ENCODE results near the gene ASXL2. TPM values are rescaled to one million over a fixed set of nuclear protein-coding genes. Genes with fewer than 3 reads are reported as not detected.
"Not testable (repeated sequence)": the region's sequence is repeated elsewhere in the genome, so short reads cannot be mapped to it uniquely, and the experiment has no call there.

Gene ASXL2
- polyA plus RNA-seq, 4 donors = 1.1 to 14.7 (median 3.2) TPM

DNA sequence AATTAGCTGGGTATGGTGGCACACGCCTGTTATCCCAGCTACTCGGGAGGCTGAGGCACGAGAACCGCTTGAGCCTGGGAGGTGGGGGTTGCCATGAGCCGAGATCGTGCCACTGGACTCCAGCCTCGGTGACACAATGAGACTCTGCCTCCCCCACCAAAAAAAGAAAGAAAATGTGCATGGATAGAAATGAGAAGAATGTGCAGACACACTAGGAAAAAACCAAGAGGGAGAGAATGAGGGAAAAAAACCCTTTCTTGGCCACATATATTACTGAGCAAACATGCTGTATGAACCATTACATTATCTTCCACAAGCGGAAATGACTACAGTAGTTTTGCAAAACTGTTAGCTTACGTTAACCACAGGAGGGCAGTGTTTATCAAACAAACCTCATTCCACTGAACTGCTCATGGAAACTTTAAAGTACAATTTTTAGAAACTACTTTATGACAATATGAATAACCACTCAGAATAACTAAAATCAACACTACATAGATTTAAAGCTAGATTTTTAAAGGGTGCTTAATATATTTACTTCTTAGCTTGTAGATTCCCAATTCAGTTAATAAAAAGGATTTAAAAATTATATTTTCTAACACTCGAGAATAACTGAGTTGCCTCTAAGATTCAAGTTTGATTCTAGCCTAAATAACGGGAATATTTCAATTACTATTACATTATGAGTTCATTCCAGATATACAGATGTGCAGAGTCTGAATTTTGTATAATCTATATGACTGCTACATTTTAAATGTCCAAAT, 26.4 kb downstream of the ASXL2 start:
- Histone ChIP-seq H3K27ac (ENCODE audit: low read depth in 1 of 3, low read length in 2 of 3) (peak overlapping the region in 1 of 3 donors; percentile 41), H3K4me3 (ENCODE audit: low read depth in 1 of 3, low read length in 3 of 3) (no peak overlapping the region), H3K4me1 (ENCODE audit: control insufficient read depth in 3 of 3, insufficient read depth in 2 of 3, low read depth in 1 of 3, low read length in 2 of 3) (peaks cover 0 to 3% (median 0%) of the 10 kb centered on the region in 3 donors), H3K36me3 (ENCODE audit: control insufficient read depth in 3 of 3, insufficient read depth in 2 of 3, low read depth in 1 of 3, low read length in 3 of 3) (peaks cover 0 to 32% (median 0%) of the 10 kb centered on the region in 3 donors), H3K9me3 (ENCODE audit: control insufficient read depth in 2 of 2, insufficient read depth in 1 of 2, low read depth in 1 of 2, low read length in 1 of 2) (no peaks in the 10 kb centered on the region), H3K27me3 (ENCODE audit: control insufficient read depth in 3 of 3, insufficient read depth in 3 of 3, low read length in 3 of 3) (no peaks in the 10 kb centered on the region)
- 32 to 48% (median 34%) methylated on average over 11 of the region's 11 CpGs for WGBS, 3 donors
- DNase-seq = peak; percentile 69 to 75
- FAIRE-seq = peak; percentile 78

DNA sequence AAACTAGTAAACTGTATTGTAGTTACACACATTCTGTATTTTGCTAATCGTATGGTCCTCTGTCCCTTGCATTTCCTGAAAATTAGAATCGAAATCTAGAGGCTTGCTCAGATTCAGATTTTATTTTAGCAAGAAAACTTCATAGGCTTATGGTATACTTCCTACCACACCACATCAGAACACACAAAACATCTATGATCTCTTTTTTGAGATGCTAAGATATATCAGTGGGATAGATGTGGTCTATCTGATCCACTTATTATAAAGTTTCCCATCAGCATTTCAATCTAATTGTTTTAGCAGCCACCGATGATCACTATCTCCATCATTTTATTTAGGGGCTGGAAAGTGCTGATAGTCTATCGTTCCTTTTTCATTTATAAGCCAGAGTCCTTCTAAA, 27.9 kb downstream of the ASXL2 start:
- not testable (repeated sequence) for H3K4me1 ChIP-seq (ENCODE audit: control insufficient read depth in 3 of 3, insufficient read depth in 2 of 3, low read depth in 1 of 3, low read length in 2 of 3); H3K9me3 ChIP-seq (ENCODE audit: control insufficient read depth in 2 of 2, insufficient read depth in 1 of 2, low read depth in 1 of 2, low read length in 1 of 2); FAIRE-seq; H3K27me3 ChIP-seq (ENCODE audit: control insufficient read depth in 3 of 3, insufficient read depth in 3 of 3, low read length in 3 of 3); H3K4me3 ChIP-seq (ENCODE audit: low read depth in 1 of 3, low read length in 3 of 3); H3K27ac ChIP-seq (ENCODE audit: low read depth in 1 of 3, low read length in 2 of 3); DNase-seq
- WGBS, 3 donors = 57 to 80% (median 79%) methylated on average over 4 of the region's 4 CpGs
- peaks cover 0 to 27% (median 0%) of the 10 kb centered on the region in 3 donors for H3K36me3 ChIP-seq (ENCODE audit: control insufficient read depth in 3 of 3, insufficient read depth in 2 of 3, low read depth in 1 of 3, low read length in 3 of 3)

DNA sequence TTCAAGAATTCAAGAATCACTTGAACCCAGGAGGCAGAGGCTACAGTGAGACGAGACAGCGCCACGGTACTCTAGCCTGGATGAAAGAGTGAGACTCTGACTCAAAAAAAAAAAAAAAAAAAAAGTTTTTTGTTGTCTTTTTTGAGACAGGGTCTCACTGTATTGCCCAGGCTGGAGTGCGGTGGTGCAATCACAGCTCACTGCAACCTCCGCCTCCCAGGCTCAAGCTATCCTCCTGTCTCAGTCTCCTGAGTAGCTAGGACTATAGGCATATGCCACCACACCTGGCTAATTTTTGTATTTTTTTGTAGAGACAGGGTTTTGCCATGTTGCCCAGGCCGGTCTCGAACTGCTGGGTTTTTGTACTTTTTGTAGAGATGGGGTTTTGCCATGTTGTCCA, 28.9 kb downstream of the ASXL2 start:
- FAIRE-seq; H3K9me3 ChIP-seq (ENCODE audit: control insufficient read depth in 2 of 2, insufficient read depth in 1 of 2, low read depth in 1 of 2, low read length in 1 of 2): not testable (repeated sequence)
- 95 to 98% (median 98%) methylated on average over 7 of the region's 7 CpGs for WGBS, 3 donors

DNA sequence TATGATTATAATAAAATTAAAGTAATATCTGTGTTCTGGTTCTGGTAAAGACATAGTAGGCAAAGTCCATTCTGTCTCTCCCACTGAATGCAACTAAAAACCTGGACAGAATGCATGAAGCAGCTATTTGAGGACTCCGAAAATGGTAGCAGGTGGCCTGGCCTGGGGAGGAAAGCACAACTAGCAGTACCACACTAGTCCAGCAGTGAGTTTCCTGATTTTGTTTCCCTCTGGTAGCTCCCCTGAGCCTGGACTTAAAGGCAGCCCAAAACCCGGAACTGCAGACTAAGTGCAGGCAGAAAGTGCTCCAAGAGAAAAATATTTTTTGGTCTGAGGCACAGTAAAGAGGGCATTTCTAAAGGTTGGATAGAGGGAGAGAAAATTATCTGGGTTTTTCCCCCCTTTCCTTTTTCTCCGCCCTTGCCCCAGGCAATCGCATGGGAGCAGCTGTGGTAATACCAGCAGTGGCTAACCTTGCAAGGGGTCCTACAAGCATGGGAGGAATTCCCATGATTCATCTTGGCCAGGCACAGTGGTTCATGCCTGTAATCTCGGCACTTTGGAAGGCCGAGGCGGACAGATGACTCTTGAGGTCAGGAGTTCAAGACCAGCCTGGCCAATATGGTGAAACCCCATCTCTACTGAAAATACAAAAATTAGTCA, 32.3 kb downstream of the ASXL2 start:
- no peaks in the 10 kb centered on the region for H3K4me1 ChIP-seq (ENCODE audit: control insufficient read depth in 3 of 3, insufficient read depth in 2 of 3, low read depth in 1 of 3, low read length in 2 of 3)
- FAIRE-seq = no peak
- no peak overlapping the region for H3K27ac ChIP-seq (ENCODE audit: low read depth in 1 of 3, low read length in 2 of 3)
- DNase-seq = no peak
- no peak overlapping the region for H3K4me3 ChIP-seq (ENCODE audit: low read depth in 1 of 3, low read length in 3 of 3)
- 92 to 96% (median 92%) methylated on average over 7 of the region's 7 CpGs for WGBS, 3 donors
- H3K27me3 ChIP-seq (ENCODE audit: control insufficient read depth in 3 of 3, insufficient read depth in 3 of 3, low read length in 3 of 3) = no peaks in the 10 kb centered on the region
- H3K9me3 ChIP-seq (ENCODE audit: control insufficient read depth in 2 of 2, insufficient read depth in 1 of 2, low read depth in 1 of 2, low read length in 1 of 2) = no peaks in the 10 kb centered on the region
- H3K36me3 ChIP-seq (ENCODE audit: control insufficient read depth in 3 of 3, insufficient read depth in 2 of 3, low read depth in 1 of 3, low read length in 3 of 3) = peaks cover 0 to 38% (median 2%) of the 10 kb centered on the region in 3 donors

More for the DNA sequence above, 28.9 kb downstream of the ASXL2 start:
- not testable (repeated sequence) for H3K27ac ChIP-seq (ENCODE audit: low read depth in 1 of 3, low read length in 2 of 3); DNase-seq; H3K27me3 ChIP-seq (ENCODE audit: control insufficient read depth in 3 of 3, insufficient read depth in 3 of 3, low read length in 3 of 3); H3K4me3 ChIP-seq (ENCODE audit: low read depth in 1 of 3, low read length in 3 of 3); H3K4me1 ChIP-seq (ENCODE audit: control insufficient read depth in 3 of 3, insufficient read depth in 2 of 3, low read depth in 1 of 3, low read length in 2 of 3)
- peaks cover 0 to 29% (median 0%) of the 10 kb centered on the region in 3 donors for H3K36me3 ChIP-seq (ENCODE audit: control insufficient read depth in 3 of 3, insufficient read depth in 2 of 3, low read depth in 1 of 3, low read length in 3 of 3)

DNA sequence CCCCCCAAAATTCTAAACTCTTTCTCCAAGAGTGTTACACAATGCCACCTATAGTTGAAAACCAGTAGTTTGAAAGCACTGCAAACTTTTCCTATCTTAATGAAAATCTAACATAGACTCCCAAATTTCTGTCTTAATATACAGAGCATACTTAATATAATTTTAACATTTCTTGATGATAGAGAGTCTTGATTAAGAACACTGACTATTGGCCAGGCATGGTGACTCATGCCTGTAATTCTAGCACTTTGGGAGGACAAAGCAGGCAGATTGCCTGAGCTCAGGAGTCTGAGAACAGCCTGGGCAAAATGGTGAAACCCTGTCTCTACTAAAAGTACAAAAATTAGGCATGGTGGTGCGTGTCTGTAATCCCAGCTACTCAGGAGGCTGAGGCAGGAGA, 34.2 kb downstream of the ASXL2 start:
- Histone ChIP-seq H3K27me3 (ENCODE audit: control insufficient read depth in 3 of 3, insufficient read depth in 3 of 3, low read length in 3 of 3) (no peaks in the 10 kb centered on the region), H3K9me3 (ENCODE audit: control insufficient read depth in 2 of 2, insufficient read depth in 1 of 2, low read depth in 1 of 2, low read length in 1 of 2) (no peaks in the 10 kb centered on the region), H3K4me3 (ENCODE audit: low read depth in 1 of 3, low read length in 3 of 3) (no peak overlapping the region), H3K27ac (ENCODE audit: low read depth in 1 of 3, low read length in 2 of 3) (no peak overlapping the region), H3K4me1 (ENCODE audit: control insufficient read depth in 3 of 3, insufficient read depth in 2 of 3, low read depth in 1 of 3, low read length in 2 of 3) (no peaks in the 10 kb centered on the region), H3K36me3 (ENCODE audit: control insufficient read depth in 3 of 3, insufficient read depth in 2 of 3, low read depth in 1 of 3, low read length in 3 of 3) (peaks cover 0 to 34% (median 2%) of the 10 kb centered on the region in 3 donors)
- FAIRE-seq (no peak), DNase-seq (no peak)
- WGBS, 3 donors = 89 to 98% (median 95%) methylated on average over 1 of the region's 1 CpG

DNA sequence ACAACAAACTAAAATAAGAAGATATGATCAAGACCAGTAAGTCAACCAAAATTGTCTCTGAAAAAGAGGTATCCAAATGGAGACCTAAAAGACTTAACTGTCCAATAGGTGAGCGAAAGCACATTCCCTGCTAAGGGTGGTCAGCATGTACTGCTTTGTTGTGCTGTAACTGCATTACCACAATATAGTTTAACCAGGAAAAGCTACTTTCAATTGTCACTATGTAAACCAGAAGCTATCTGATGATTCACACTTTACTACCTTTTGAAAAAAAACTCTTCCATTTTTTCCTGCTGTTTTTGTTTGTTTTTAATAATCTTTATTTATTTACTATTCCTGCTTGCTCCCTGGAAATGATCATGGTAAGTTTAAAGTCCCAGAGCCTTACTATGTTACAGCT, 36.1 kb downstream of the ASXL2 start:
- FAIRE-seq (no peak), DNase-seq (no peak)
- H3K36me3 ChIP-seq (ENCODE audit: control insufficient read depth in 3 of 3, insufficient read depth in 2 of 3, low read depth in 1 of 3, low read length in 3 of 3) = peaks cover 0 to 32% (median 2%) of the 10 kb centered on the region in 3 donors
- H3K27me3 ChIP-seq (ENCODE audit: control insufficient read depth in 3 of 3, insufficient read depth in 3 of 3, low read length in 3 of 3) = no peaks in the 10 kb centered on the region
- H3K9me3 ChIP-seq (ENCODE audit: control insufficient read depth in 2 of 2, insufficient read depth in 1 of 2, low read depth in 1 of 2, low read length in 1 of 2) = no peaks in the 10 kb centered on the region
- no peaks in the 10 kb centered on the region for H3K4me1 ChIP-seq (ENCODE audit: control insufficient read depth in 3 of 3, insufficient read depth in 2 of 3, low read depth in 1 of 3, low read length in 2 of 3)
- H3K4me3 ChIP-seq (ENCODE audit: low read depth in 1 of 3, low read length in 3 of 3) = no peak overlapping the region
- no peak overlapping the region for H3K27ac ChIP-seq (ENCODE audit: low read depth in 1 of 3, low read length in 2 of 3)
- 97 to 100% (median 97%) methylated on average over 1 of the region's 1 CpG for WGBS, 3 donors

DNA sequence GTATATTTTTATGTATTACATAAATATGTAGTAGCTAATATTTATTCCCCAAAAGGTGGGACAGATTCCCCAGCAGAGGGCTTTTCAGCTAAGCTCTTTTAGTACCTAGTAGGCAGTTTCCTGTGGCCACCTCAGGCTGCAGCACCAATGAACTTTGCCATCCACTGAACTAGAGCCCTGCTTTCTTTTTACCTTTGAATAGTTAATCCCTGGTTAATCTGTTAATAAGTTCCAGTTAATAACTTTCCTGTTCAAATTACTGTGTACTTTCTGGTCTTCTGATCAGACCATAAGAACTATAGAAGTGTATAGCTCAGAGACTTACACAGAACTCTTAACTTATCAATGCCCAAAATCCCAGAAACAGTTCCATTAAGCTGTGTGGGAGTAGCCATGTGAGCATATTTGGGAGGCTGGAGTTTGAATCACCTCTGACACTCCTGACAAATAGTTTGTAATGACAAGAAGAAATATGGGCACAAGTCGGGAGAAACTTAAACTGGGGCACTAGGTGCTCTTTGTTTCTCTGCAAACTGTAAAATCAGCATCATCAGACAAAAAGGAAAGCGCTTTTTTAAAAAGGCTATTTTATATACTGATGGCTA, 40.0 kb downstream of the ASXL2 start:
- peaks cover 0 to 5% of the 10 kb centered on the region in 2 donors for H3K9me3 ChIP-seq (ENCODE audit: control insufficient read depth in 2 of 2, insufficient read depth in 1 of 2, low read depth in 1 of 2, low read length in 1 of 2)
- no peak for FAIRE-seq
- peak in 1 of 2 donors; percentile 68 for DNase-seq
- peaks cover 0 to 25% (median 2%) of the 10 kb centered on the region in 3 donors for H3K36me3 ChIP-seq (ENCODE audit: control insufficient read depth in 3 of 3, insufficient read depth in 2 of 3, low read depth in 1 of 3, low read length in 3 of 3)
- H3K4me3 ChIP-seq (ENCODE audit: low read depth in 1 of 3, low read length in 3 of 3) = no peak overlapping the region
- H3K27ac ChIP-seq (ENCODE audit: low read depth in 1 of 3, low read length in 2 of 3) = no peak overlapping the region
- no peaks in the 10 kb centered on the region for H3K27me3 ChIP-seq (ENCODE audit: control insufficient read depth in 3 of 3, insufficient read depth in 3 of 3, low read length in 3 of 3)
- H3K4me1 ChIP-seq (ENCODE audit: control insufficient read depth in 3 of 3, insufficient read depth in 2 of 3, low read depth in 1 of 3, low read length in 2 of 3) = no peaks in the 10 kb centered on the region
- WGBS, 3 donors = 55 to 61% (median 57%) methylated on average over 2 of the region's 2 CpGs

DNA sequence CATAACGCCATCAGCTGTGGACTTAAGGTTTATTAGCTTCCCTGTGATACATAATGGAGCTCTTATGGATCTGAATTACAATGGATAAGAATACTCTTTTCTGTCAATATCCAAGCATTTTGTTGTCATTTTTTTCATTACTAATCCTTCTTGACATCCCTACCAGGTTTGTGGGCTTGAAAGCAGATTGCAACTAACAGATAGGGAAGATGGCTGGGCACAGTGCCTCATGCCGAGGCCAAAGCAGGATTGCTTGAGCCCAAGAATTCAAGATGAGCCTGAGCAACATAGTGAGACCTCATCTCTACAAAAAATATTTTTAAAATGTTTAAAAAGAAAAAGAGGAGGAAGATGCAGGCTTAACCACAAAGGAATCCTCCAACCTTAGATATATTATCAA, 42.4 kb downstream of the ASXL2 start:
- Histone ChIP-seq H3K4me3 (ENCODE audit: low read depth in 1 of 3, low read length in 3 of 3) (no peak overlapping the region), H3K36me3 (ENCODE audit: control insufficient read depth in 3 of 3, insufficient read depth in 2 of 3, low read depth in 1 of 3, low read length in 3 of 3) (peaks cover 0 to 24% (median 0%) of the 10 kb centered on the region in 3 donors), H3K27ac (ENCODE audit: low read depth in 1 of 3, low read length in 2 of 3) (no peak overlapping the region), H3K9me3 (ENCODE audit: control insufficient read depth in 2 of 2, insufficient read depth in 1 of 2, low read depth in 1 of 2, low read length in 1 of 2) (peaks cover 0 to 8% of the 10 kb centered on the region in 2 donors), H3K4me1 (ENCODE audit: control insufficient read depth in 3 of 3, insufficient read depth in 2 of 3, low read depth in 1 of 3, low read length in 2 of 3) (no peaks in the 10 kb centered on the region), H3K27me3 (ENCODE audit: control insufficient read depth in 3 of 3, insufficient read depth in 3 of 3, low read length in 3 of 3) (no peaks in the 10 kb centered on the region)
- DNase-seq (no peak), FAIRE-seq (no peak)
- WGBS, 3 donors = 91 to 98% (median 93%) methylated on average over 2 of the region's 2 CpGs
